PC-3 (cell line): Measurements from ENCODE around the gene SLC12A2.

Source experiments
- EZH2 ChIP-seq: fragments of 300-600 bp; sonication (generic); IDR thresholded peaks from one replicate; pipeline ENCODE4 v1.6.1; 2017; ENCODE audit warnings: antibody characterized with exemption, mild to moderate bottlenecking, low read length; ENCODE audit not compliant: unreplicated experiment
- EZH2phosphoT487 ChIP-seq: fragments of 300-600 bp; sonication (generic); IDR thresholded peaks from 2 replicates; pipeline ENCODE4 v1.6.1; 2018; ENCODE audit warnings: mild to moderate bottlenecking, antibody characterized with exemption, low read length, borderline replicate concordance
- TF ChIP-seq, protein P1 (sequence below): fragments of 300-600 bp; sonication (generic); conservative IDR thresholded peaks from 2 replicates; pipeline ENCODE4 v1.5.1; 2017; ENCODE audit warnings: antibody characterized with exemption, low read depth, mild to moderate bottlenecking, low read length

- TF ChIP-seq, protein P1, sequence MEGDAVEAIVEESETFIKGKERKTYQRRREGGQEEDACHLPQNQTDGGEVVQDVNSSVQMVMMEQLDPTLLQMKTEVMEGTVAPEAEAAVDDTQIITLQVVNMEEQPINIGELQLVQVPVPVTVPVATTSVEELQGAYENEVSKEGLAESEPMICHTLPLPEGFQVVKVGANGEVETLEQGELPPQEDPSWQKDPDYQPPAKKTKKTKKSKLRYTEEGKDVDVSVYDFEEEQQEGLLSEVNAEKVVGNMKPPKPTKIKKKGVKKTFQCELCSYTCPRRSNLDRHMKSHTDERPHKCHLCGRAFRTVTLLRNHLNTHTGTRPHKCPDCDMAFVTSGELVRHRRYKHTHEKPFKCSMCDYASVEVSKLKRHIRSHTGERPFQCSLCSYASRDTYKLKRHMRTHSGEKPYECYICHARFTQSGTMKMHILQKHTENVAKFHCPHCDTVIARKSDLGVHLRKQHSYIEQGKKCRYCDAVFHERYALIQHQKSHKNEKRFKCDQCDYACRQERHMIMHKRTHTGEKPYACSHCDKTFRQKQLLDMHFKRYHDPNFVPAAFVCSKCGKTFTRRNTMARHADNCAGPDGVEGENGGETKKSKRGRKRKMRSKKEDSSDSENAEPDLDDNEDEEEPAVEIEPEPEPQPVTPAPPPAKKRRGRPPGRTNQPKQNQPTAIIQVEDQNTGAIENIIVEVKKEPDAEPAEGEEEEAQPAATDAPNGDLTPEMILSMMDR: no peak
- TF ChIP-seq EZH2: no peak
- TF ChIP-seq EZH2phosphoT487: no peak
These were observed 140.8 kb downstream of the SLC12A2 start for GRCh38 chr5:128224336-128224735.
